Fibroblast of lung (primary cell): ENCODE measurements around the gene COPG1. TPM values are rescaled to one million over a fixed set of nuclear protein-coding genes. Genes with fewer than 3 reads are reported as not detected.

Experiments used
- DNase-seq, 2 donors: peaks; one replicate each; pipeline versions ENCODE4 v3.0.0 to v3.0.0-alpha.2; 2010; ENCODE audit warnings: low read depth in 2 of 2
- H2AFZ ChIP-seq: 2 replicates; pipeline ENCODE4 v1.5.1; 2012; ENCODE audit warnings: low read length, control low read depth, inconsistent platforms
- H3K27ac ChIP-seq: 2 replicates; pipeline ENCODE4 v1.5.1; 2011; ENCODE audit warnings: low read length, control low read depth; ENCODE audit not compliant: insufficient read depth
- H3K27me3 ChIP-seq: 2 replicates; pipeline ENCODE4 v1.5.1; 2011; ENCODE audit warnings: mild to moderate bottlenecking, low read length; ENCODE audit not compliant: control insufficient read depth, insufficient read depth
- H3K36me3 ChIP-seq: 2 replicates; pipeline ENCODE4 v1.5.1; 2011; ENCODE audit warnings: low read length; ENCODE audit not compliant: control insufficient read depth, insufficient read depth
- H3K4me1 ChIP-seq: 2 replicates; pipeline ENCODE4 v1.5.1; 2011; ENCODE audit warnings: low read length; ENCODE audit not compliant: control insufficient read depth, insufficient read depth; ENCODE audit errors: extremely low read depth
- H3K4me2 ChIP-seq: 2 replicates; pipeline ENCODE4 v1.5.1; 2011; ENCODE audit warnings: low read length, control low read depth; ENCODE audit not compliant: insufficient read depth; ENCODE audit errors: extremely low read depth
- H3K4me3 ChIP-seq, 4 experiments: fragments of 200-600 bp in 1 of 4; sonication (generic) in 1 of 4; replicated peaks in 1 of 4; 2 replicates each; pipeline ENCODE4 v1.5.1; 2011 to 2016; ENCODE audit warnings: low read length in 4 of 4, low read depth in 3 of 4, mild to moderate bottlenecking in 3 of 4, control low read depth in 2 of 4, inconsistent platforms in 1 of 4, mixed read lengths in 1 of 4; ENCODE audit not compliant: insufficient read depth in 1 of 4; ENCODE audit errors: control extremely low read depth in 1 of 4
- H3K79me2 ChIP-seq: 2 replicates; pipeline ENCODE4 v1.5.1; 2012; ENCODE audit warnings: mild to moderate bottlenecking, low read length, inconsistent platforms; ENCODE audit not compliant: control insufficient read depth, insufficient read depth
- H3K9ac ChIP-seq: 2 replicates; pipeline ENCODE4 v1.5.1; 2011; ENCODE audit warnings: mild to moderate bottlenecking, low read length, control low read depth; ENCODE audit not compliant: insufficient read depth
- H3K9me3 ChIP-seq: 2 replicates; pipeline ENCODE4 v1.5.1; 2012; ENCODE audit warnings: low read depth, low read length; ENCODE audit not compliant: control insufficient read depth, insufficient read depth
- H4K20me1 ChIP-seq: 2 replicates; pipeline ENCODE4 v1.5.1; 2011; ENCODE audit warnings: low read length; ENCODE audit not compliant: control insufficient read depth, insufficient read depth; ENCODE audit errors: extremely low read depth
- CTCF ChIP-seq, 2 donors: IDR thresholded peaks in 1 of 2; conservative IDR thresholded peaks in 1 of 2; 1 replicate in 1 of 2; 2 replicates in 1 of 2; pipeline ENCODE4 v1.5.1; 2011 to 2012; ENCODE audit warnings: low read length in 2 of 2, control low read depth in 1 of 2, inconsistent platforms in 1 of 2, low read depth in 1 of 2, mild to moderate bottlenecking in 1 of 2
- EZH2 ChIP-seq: IDR thresholded peaks from 2 replicates; pipeline ENCODE4 v1.5.1; 2012; ENCODE audit warnings: low read length, control low read depth, mild to moderate bottlenecking; ENCODE audit errors: missing control alignments
- polyA plus RNA-seq, 2 donors: library from polyadenylated mRNA; depleted of rRNA in 1 of 2; stranded (reverse) in 1 of 2; unstranded in 1 of 2; fragments of >200 nt; gene quantifications; 2 replicates each; pipeline ENCODE4 v1.2.1, GENCODE V29; 2011 to 2012; ENCODE audit warnings: missing spikeins in 1 of 2
- total RNA-seq: library from RNA; depleted of rRNA; stranded (reverse); fragments of >200 nt; gene quantifications from 2 replicates; pipeline ENCODE4 v1.2.1, GENCODE V29; 2014

The COPG1 gene
- total and polyA plus RNA-seq, 2 donors (not counting 1 experiment from before 2014, with no cell fraction given) = 257 to 306 TPM

- H3K9me3 ChIP-seq = no peaks in the 10 kb centered on the region
- TF ChIP-seq EZH2 (no peak), CTCF (conservative IDR thresholded peaks at IDR 0.05 in 1 of 2, IDR thresholded peaks at IDR 0.05 in 1 of 2; ENCODE audit: low read depth in 1 of 2, low read length in 2 of 2) (no peak)
- peaks cover 12% of the 10 kb centered on the region for H3K36me3 ChIP-seq
- peak overlapping the region; percentile 95 for H3K4me2 ChIP-seq
- peak overlapping the region; percentile 76 for H3K27ac ChIP-seq
- H3K4me3 ChIP-seq = peak overlapping the region; percentile 56 to 79 (median 66)
- DNase-seq = peak; percentile 34 to 81
- H3K79me2 ChIP-seq = peaks cover 7% of the 10 kb centered on the region
- no peaks in the 10 kb centered on the region for H3K27me3 ChIP-seq
- peaks cover 8% of the 10 kb centered on the region for H3K4me1 ChIP-seq
- peak overlapping the region; percentile 88 for H3K9ac ChIP-seq
- H4K20me1 ChIP-seq = no peaks in the 10 kb centered on the region
- peak overlapping the region; percentile 60 for H2AFZ ChIP-seq
These were observed 29.8 kb downstream of the COPG1 start for GRCh38 chr3:129278966-129279906.

GRCh38 chr3:129280183-129280582, 30.8 kb downstream of the COPG1 start:
- no peak overlapping the region for H3K9ac ChIP-seq
- no peak overlapping the region for H3K27ac ChIP-seq

More at GRCh38 chr3:129280183-129280582, 30.8 kb downstream of the COPG1 start:
- TF ChIP-seq EZH2 (no peak), CTCF (conservative IDR thresholded peaks at IDR 0.05 in 1 of 2, IDR thresholded peaks at IDR 0.05 in 1 of 2; ENCODE audit: low read depth in 1 of 2, low read length in 2 of 2) (no peak)
- Histone ChIP-seq H2AFZ (no peak overlapping the region), H3K9me3 (no peaks in the 10 kb centered on the region), H3K4me2 (peak overlapping the region; percentile 95), H3K4me3 (peak overlapping the region in 3 of 4 experiments; percentile 56 to 79 (median 75)), H3K79me2 (peaks cover 7% of the 10 kb centered on the region), H3K27me3 (no peaks in the 10 kb centered on the region), H3K4me1 (peaks cover 8% of the 10 kb centered on the region), H3K36me3 (peaks cover 11% of the 10 kb centered on the region), H4K20me1 (no peaks in the 10 kb centered on the region)
- DNase-seq = no peak
